Activated CD4-positive, CD25-positive, alpha-beta regulatory T cell (primary cell): ENCODE results near the gene CMTM6.
A peak's percentile ranks its signal among the peaks of the same experiment; 100 is the strongest.
"Not testable (repeated sequence)": the region's sequence is repeated elsewhere in the genome, so short reads cannot be mapped to it uniquely, and the experiment has no call there.

Experiments
- DNase-seq, 4 experiments: peaks; one replicate each; lab custom pipeline; 2025; lab: John Stamatoyannopoulos, UW

CMTM6 gene, protein sequence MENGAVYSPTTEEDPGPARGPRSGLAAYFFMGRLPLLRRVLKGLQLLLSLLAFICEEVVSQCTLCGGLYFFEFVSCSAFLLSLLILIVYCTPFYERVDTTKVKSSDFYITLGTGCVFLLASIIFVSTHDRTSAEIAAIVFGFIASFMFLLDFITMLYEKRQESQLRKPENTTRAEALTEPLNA

DNA sequence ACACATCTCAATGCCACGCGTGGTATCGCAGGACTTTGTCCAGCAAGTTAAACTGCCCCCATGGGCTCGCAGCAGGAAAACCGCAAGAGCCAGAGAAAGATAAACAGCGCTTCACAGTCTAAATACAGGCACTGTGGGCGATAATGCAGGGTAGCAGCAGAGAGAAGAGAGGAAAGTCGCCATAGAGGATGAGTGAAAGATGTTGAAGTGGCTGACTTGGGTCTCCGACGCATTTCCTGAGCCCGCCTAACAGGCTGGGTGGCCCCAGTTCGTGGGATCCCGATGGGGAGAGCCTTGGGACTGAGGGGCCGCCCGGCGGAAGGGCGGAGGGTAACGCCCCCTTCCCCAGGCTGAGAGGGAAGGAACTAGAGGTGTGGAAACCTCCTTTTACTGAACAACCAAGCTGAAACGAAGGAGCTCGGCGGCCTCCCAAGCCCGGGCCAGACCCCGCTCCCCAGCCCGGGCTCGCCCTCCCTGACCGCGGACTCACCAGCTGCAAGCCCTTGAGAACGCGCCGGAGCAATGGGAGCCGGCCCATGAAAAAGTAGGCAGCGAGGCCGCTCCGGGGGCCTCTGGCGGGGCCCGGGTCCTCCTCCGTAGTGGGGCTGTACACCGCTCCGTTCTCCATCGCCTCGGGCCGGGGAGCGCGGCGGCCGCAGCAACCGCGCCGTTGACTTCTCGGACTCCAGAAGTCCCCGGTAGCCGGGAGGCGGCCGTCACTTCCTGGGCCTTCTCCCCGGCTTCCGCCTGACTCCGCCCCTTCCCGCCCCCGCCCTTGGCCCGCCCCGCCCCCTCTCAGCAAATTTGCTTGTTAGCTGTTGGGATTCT, at the start of gene CMTM6:
TSS of gene CMTM6 (minus strand) at position 735 of the 828 bp plus-strand sequence. CDS start at position 628, 107 bp downstream.
- DNase-seq: peak; percentile 59 to 73 (median 72)

- no peak for DNase-seq
Observed at GRCh38 chr3:32552013-32552412, 49.4 kb upstream of the CMTM6 start.

DNA sequence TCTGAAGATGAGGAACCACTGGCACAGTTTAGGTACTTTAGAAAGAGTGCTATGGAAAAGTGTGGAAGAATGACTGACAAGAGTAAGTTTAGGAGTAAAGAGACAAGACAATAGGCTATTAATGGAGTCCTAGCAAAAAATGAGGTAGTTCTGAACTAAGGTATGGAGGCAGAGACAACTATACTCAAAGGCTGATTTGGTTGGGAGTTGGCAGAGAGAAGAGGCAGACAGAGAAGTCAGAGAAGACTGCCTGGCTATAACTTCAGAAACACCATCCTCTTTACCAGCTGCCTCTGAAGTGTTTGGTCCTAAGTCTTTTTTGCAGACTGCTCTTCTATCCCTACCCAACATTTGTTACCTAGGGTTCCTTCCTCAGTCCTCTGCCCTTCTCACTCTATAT, 48.8 kb upstream of the CMTM6 start:
- no peak for DNase-seq

GRCh38 chr3:32551087-32551486, 48.4 kb upstream of the CMTM6 start:
- DNase-seq: no peak

GRCh38 chr3:32545305-32545704, 42.7 kb upstream of the CMTM6 start:
- no peak for DNase-seq

GRCh38 chr3:32544894-32545293, 42.2 kb upstream of the CMTM6 start:
- DNase-seq: no peak

GRCh38 chr3:32542807-32543206, 40.2 kb upstream of the CMTM6 start:
- DNase-seq: no peak

DNA sequence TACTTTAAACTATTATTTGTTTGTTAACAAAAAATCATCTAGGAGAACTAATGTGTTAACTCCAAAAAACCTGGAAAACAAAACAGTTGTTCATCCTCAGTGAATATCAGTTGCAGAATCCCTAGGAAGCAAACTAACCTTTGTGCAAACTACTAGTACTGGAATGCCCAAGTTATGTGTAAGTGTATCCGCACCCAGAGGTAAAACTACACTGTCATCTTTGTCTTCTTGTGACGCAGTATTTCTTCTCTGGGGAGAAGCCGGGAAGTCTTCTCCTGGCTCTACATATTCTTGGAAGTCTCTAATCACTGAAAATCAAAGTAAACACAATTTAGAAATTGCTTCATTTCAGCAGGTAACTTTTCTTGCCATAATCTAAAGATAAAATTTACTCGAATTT, 38.2 kb upstream of the CMTM6 start:
- no peak for DNase-seq

- no peak for DNase-seq
Observed at GRCh38 chr3:32532434-32532833, 29.8 kb upstream of the CMTM6 start.

DNA sequence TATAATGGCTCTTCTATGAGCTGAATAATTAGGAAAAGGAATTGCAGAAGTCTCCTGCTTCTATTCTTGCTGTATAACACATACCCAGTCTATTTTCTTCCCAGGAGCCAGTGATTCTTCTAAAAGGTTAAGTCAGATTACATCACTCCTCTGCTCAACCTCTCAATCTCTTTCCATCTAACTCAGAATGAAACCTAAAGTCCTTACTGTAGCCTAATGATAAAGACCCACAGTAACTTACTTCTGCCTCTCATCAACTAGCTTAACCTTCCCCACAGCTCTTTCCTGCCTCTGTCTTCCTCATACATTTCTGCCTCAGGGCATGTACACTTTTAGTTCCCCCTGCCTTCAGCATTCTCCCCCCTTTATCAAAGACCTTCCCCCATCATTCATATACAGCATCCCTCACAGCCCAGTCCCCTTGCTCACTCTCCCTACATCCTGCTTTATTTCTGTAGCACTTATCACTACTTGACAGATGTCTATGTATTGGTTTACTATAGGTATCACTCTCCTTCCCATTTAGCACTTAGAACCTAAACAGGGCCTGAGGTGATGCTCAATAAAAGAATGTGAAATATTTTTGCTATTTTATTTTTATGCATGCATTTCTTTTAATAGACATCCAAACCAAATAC, 28.5 kb upstream of the CMTM6 start:
- no peak for DNase-seq

- no peak for DNase-seq
Observed at GRCh38 chr3:32525720-32526119, 23.1 kb upstream of the CMTM6 start.

GRCh38 chr3:32522682-32523081, 20.0 kb upstream of the CMTM6 start:
- DNase-seq: no peak

GRCh38 chr3:32518921-32519320, 16.3 kb upstream of the CMTM6 start:
- DNase-seq: not testable (repeated sequence)

GRCh38 chr3:32516751-32517150, 14.1 kb upstream of the CMTM6 start:
- not testable (repeated sequence) for DNase-seq

DNA sequence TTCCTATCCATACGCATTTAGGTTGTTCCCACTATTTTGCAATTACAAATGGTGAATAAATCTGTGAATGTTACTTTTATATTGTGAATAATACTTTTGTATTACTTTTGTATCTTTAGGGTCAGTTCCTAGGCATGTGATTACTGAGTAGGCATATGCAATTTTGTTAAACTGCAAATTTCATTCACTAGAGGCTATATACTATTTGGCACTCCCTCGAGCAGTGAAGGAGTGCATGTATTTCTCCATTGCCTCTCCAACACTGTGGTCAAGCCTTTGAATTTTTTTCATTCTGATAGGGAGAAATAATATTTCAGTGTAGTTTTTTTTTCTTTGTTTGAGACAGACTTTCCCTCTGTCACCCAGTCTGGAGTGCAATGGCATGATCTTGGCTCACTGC, 8.4 kb upstream of the CMTM6 start:
- no peak for DNase-seq

- DNase-seq: peak; percentile 2 to 42 (median 20)
Observed at GRCh38 chr3:32510075-32510724, 7.5 kb upstream of the CMTM6 start.

- DNase-seq: no peak
Observed at GRCh38 chr3:32508711-32509110, 6.1 kb upstream of the CMTM6 start.

GRCh38 chr3:32506466-32506865, 3.8 kb upstream of the CMTM6 start:
- no peak for DNase-seq

GRCh38 chr3:32502946-32503286, 264 bp upstream of the CMTM6 start:
- no peak for DNase-seq

DNA sequence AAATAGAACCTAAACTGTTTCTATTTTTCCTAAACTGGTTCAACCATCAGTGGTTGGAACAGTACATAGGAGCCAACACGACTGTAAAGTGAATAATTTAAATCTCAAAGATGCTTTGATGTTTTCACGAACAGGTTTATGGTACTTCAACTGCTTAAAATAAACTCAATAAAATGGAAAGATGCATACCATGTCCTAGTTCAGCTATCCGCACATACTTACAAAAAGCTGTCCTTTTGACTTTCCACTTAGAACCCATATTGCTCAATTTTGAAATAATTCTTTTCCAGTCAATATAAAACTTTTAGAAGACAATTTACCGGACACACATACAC, 902 bp downstream of the CMTM6 start:
- no peak for DNase-seq

GRCh38 chr3:32500880-32501782, 1.5 kb downstream of the CMTM6 start:
- DNase-seq: no peak

DNA sequence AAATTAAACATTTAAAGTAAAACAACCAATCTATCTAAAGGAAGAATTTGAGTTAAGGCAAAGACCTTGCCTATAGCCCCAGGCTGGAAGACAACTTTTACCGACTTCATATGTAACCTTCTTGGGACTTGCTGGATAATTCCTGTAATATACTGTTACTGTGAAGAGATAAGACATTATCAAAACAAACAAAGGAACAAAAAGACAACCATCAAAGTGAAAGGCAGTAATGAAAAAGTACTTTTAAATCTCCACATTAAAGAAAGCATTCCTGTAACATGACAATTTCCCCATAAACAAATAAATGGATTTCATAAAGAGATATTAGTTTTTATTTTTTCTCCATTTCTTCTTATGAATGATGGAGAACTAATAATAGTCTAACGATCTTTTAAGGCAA, 2.4 kb downstream of the CMTM6 start:
- DNase-seq: no peak
